Subcutaneous preadipocyte (primary cell): Measurements from ENCODE around the gene PCNX3. TPM values are rescaled to one million over a fixed set of nuclear protein-coding genes. Genes with fewer than 3 reads are reported as not detected.

Experiments used
- small RNA-seq: library from RNA; depleted of rRNA; stranded (forward); fragments of <200 nt; gene quantifications from one replicate; pipeline ENCODE3, GENCODE V24; 2012
- total RNA-seq: library from RNA; depleted of rRNA; stranded (reverse); fragments of >200 nt; gene quantifications from 2 replicates; pipeline ENCODE4 v1.2.3, GENCODE V29; 2012

Gene PCNX3
- total RNA-seq, result 25.4 and 33.4 TPM in 2 replicates

GRCh38 chr11:65615229-65615949, at the start of gene PCNX3:
Gene PCNX3, plus strand, starts transcription at chr11:65615776. Its CDS starts 536 bp downstream, at chr11:65616312.

GRCh38 chr11:65569973-65570918, 45.3 kb upstream of the PCNX3 start, which contains the start of gene ZNRD2:
Gene ZNRD2, plus strand, starts transcription at chr11:65570477. Its CDS starts 15 bp downstream, at chr11:65570492.

DNA sequence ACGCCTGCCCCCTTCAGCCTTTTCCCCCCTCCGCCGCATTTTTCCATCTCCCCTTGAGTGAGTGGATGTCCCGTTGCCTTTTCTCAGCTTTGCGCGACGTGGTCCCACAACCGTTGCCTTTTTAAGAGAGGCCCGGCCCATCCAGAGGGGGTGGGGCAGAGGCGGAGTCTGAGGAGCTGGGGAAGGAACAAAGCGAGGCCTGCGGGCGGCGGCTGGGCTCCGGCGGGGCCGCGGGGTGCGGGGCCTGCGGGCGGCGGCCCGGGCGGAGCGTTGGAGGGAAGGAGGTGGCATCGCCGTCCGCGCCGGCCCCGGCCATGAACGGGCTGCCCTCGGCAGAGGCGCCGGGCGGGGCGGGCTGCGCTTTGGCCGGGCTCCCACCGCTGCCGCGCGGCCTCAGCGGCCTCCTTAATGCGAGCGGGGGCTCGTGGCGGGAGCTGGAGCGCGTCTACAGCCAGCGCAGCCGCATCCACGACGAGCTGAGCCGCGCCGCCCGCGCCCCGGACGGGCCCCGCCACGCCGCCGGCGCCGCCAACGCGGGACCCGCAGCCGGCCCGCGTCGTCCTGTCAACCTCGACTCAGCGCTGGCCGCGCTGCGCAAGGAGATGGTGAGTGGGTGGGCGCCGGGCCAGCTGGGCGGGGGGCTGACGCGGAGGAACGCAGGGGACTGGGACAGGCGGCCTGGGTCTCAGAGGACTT, 43.1 kb upstream of the PCNX3 start, which contains the start of gene FAM89B:
FAM89B (plus strand) TSS at position 183 of the 696 bp plus-strand sequence; CDS start at position 315, 132 bp downstream.

GRCh38 chr11:65575568-65576231, 39.9 kb upstream of the PCNX3 start, which contains the start of gene EHBP1L1:
Gene EHBP1L1, plus strand, starts transcription at chr11:65576053. Its CDS starts 250 bp downstream, at chr11:65576303.

GRCh38 chr11:65595543-65596281, 19.9 kb upstream of the PCNX3 start, which contains the start of gene KCNK7:
Gene KCNK7, minus strand, starts transcription at chr11:65595800. Its CDS starts 28 bp downstream, at chr11:65595772.

GRCh38 chr11:65637794-65638419, 22.3 kb downstream of the PCNX3 start, which contains the start of gene SIPA1:
Gene SIPA1, plus strand, starts transcription at chr11:65638101. Its CDS starts 2,821 bp downstream, at chr11:65640922.

GRCh38 chr11:65662799-65663638, 47.4 kb downstream of the PCNX3 start, which contains the start of gene RELA:
Gene RELA, minus strand, starts transcription at chr11:65662916. Its CDS starts 84 bp downstream, at chr11:65662832.

Small RNA genes within 50 kb of the gene (small RNA-seq; reads per million reads assigned to genes)
- gene MIR4489, result not detected
- gene MIR4690, result not detected

Other genes starting within 250 kb of the PCNX3 start
- gene SLC25A45, start 233.1 kb upstream of the PCNX3 start, total RNA-seq, result 3.3 and 4.0 TPM in 2 replicates
- gene FRMD8, start 229.1 kb upstream of the PCNX3 start, total RNA-seq, result 50.3 and 57.3 TPM in 2 replicates
- gene NEAT1, start 193.0 kb upstream of the PCNX3 start, total RNA-seq, result 228 and 325 TPM in 2 replicates
- gene MALAT1, start 116.7 kb upstream of the PCNX3 start, total RNA-seq, result 5,567 and 6,141 TPM in 2 replicates
- gene SCYL1, start 90.7 kb upstream of the PCNX3 start, total RNA-seq, result 48.5 and 108 TPM in 2 replicates
- gene LTBP3, start 57.4 kb upstream of the PCNX3 start, total RNA-seq, result 24.6 and 49.3 TPM in 2 replicates
- gene ZNRD2, start 45.3 kb upstream of the PCNX3 start, total RNA-seq, result 45.9 and 46.7 TPM in 2 replicates
- gene FAM89B, start 43.2 kb upstream of the PCNX3 start, total RNA-seq, result 21.7 TPM in 2 replicates
- 34.2 and 59.0 TPM in 2 replicates for gene EHBP1L1, start 39.7 kb upstream of the PCNX3 start, total RNA-seq
- gene KCNK7, start 20.0 kb upstream of the PCNX3 start, total RNA-seq, result 0.37 TPM in 1 of 2 replicates, not detected in the other
- gene MAP3K11, start 1.6 kb upstream of the PCNX3 start, total RNA-seq, result 18.4 and 28.7 TPM in 2 replicates
- 23.5 and 38.3 TPM in 2 replicates for gene SIPA1, start 22.3 kb downstream of the PCNX3 start, total RNA-seq
- 22.8 and 31.9 TPM in 2 replicates for gene RELA, start 47.1 kb downstream of the PCNX3 start, total RNA-seq
- gene KAT5, start 96.5 kb downstream of the PCNX3 start, total RNA-seq, result 42.6 and 44.5 TPM in 2 replicates
- gene RNASEH2C, start 105.0 kb downstream of the PCNX3 start, total RNA-seq, result 33.0 and 38.6 TPM in 2 replicates
- gene AP5B1, start 165.2 kb downstream of the PCNX3 start, total RNA-seq, result 12.9 and 14.3 TPM in 2 replicates
- not detected in 2 replicates for gene OVOL1, start 171.3 kb downstream of the PCNX3 start, total RNA-seq
- gene SNX32, start 218.2 kb downstream of the PCNX3 start, total RNA-seq, result 1.2 and 2.9 TPM in 2 replicates
- 768 and 957 TPM in 2 replicates for gene CFL1, start 242.4 kb downstream of the PCNX3 start, total RNA-seq
- gene MUS81, start 244.7 kb downstream of the PCNX3 start, total RNA-seq, result 38.2 and 65.9 TPM in 2 replicates